NCI-H748 (cell line): ENCODE data around the gene MUC13.

Source experiments
- DNase-seq: peaks from one replicate; lab custom pipeline; 2025; ENCODE audit not compliant: unreplicated experiment; lab: John Stamatoyannopoulos, UW

The MUC13 gene

GRCh38 chr3:124878561-124879336, 55.8 kb downstream of the MUC13 start:
- DNase-seq, result no peak

DNA sequence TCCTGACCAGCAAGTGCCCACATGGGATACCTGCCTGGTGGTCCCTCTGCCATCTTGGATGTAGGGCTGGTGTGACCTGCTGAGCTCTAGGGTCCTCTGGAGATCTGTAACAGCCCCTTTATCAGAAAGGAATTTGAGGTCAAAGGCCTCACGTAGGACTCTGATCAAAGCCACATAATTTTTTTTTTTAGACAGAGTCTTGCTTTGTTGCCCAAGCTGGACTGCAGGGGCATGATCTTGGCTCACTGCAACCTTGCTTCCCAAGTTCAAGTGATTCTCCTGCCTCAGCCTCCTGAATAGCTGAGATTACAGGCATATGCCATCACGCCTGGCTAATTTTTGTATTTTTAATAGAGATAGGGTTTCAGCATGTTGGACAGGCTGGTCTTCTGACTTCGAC, 56.9 kb downstream of the MUC13 start:
- no peak for DNase-seq

- DNase-seq, result no peak
Observed at GRCh38 chr3:124876401-124876878, 58.1 kb downstream of the MUC13 start.

GRCh38 chr3:124873226-124873625, 61.3 kb downstream of the MUC13 start:
- DNase-seq, result no peak

- no peak for DNase-seq
Observed at GRCh38 chr3:124867511-124867910, 67.0 kb downstream of the MUC13 start.

DNA sequence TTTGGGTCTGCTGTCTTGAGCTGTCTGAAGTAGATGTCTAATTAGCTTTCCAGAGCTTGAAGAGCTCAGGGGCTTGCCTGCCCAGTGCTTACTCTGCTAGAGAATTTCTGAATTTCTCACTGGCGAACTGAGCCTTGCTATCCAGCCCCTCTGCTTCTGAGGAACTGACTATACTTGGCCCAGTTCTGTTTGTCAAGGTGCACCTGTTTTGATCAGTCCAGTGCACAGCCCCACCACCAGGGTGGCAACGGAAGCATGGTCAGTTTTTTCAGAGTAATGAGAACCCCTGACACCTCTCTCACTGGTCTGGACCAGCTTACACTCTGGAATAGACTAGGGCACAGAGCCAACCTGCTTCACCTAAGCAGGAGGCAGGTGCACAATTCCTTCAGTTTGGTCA, 72.5 kb downstream of the MUC13 start:
- no peak for DNase-seq

DNA sequence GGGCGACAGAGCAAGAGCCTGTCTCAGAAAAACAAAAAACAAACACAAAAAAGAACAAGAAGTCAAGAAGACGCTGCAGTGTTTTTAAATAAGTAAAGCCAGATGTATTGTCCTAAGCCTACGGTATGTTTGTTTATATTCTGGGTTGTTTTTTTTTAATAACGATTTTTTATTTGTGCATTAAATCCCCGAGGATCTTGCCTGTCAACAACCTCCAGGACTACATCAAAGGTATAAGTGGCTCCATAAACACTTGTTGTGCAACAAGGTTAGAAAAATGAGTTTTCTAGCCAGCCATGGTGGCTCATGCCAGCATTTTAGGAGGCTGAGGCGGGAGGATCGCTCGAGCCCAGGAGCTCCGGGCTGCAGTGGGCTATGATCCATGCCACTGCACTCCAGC, 73.5 kb downstream of the MUC13 start:
- no peak for DNase-seq

- no peak for DNase-seq
Observed at GRCh38 chr3:124860599-124860998, 74.0 kb downstream of the MUC13 start.

DNA sequence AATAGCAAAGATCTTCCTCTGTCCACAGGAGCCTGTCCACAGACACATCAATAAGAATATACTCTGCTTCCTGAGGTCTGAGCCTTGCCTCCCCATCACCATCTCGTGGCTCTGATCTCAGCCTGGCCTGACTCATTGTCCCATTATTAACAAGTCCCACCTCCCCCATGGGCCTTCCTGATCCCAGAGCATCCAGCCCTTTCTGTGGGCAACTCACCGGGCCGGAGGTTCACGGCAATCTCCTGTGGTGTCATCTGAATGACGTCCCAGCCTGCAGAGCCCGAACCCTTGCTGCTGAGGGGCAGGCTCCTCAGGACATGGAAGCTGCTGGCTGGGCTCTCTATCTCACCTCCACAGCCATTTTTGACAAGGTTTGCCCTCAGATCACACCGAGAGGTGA, 75.5 kb downstream of the MUC13 start:
- DNase-seq, result no peak

- DNase-seq, result no peak
Observed at GRCh38 chr3:124858275-124858674, 76.3 kb downstream of the MUC13 start.

- DNase-seq, result no peak
Observed at GRCh38 chr3:124856677-124857076, 77.9 kb downstream of the MUC13 start.
